ENCODE measurements around the gene FBF1. TPM values are rescaled to one million over a fixed set of nuclear protein-coding genes. Genes with fewer than 3 reads are reported as not detected.
"Not testable (repeated sequence)": the region's sequence is repeated elsewhere in the genome, so short reads cannot be mapped to it uniquely, and the experiment has no call there.

The FBF1 gene
- total RNA-seq, 4 donors from 2014 or later: 11.0 to 16.5 (median 14.2) TPM

DNA sequence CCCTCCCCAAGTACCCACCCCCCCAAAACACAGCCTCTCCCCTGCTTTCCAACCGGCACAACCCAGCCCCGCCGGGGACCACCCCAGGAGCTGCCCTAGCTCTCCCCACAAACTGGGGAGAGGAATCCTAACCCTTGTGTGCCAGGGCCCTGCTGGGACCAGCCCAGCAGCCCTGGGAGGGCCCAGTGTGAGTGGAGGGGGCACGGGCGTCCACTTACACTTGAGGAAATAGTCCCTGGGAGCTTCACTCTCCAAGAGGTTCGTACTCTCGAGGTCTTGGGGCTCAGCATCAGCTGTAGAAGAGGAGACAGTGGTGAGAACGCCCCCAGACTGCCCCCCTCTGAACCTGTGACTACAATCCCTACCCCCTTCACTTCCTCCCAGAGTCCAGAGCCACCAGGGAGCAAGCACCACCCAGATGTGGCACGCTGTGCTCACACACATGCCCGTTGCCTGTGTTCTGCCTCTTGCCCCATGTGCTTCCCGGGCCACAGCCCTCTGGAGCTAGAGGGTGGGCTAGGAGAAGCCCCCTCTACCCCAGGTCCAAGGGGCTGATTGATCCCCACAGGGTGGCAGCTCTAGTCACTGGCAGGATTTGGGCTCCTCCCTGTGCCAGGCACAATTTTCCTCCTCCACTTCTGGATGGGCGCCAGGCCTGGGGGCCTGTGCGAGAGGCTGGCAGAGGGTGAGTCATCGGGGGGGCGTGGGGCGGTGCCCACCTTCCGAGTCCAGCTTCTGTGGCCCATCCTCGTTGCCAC, 65.5 kb downstream of the FBF1 start:
- TF ChIP-seq, protein P1, sequence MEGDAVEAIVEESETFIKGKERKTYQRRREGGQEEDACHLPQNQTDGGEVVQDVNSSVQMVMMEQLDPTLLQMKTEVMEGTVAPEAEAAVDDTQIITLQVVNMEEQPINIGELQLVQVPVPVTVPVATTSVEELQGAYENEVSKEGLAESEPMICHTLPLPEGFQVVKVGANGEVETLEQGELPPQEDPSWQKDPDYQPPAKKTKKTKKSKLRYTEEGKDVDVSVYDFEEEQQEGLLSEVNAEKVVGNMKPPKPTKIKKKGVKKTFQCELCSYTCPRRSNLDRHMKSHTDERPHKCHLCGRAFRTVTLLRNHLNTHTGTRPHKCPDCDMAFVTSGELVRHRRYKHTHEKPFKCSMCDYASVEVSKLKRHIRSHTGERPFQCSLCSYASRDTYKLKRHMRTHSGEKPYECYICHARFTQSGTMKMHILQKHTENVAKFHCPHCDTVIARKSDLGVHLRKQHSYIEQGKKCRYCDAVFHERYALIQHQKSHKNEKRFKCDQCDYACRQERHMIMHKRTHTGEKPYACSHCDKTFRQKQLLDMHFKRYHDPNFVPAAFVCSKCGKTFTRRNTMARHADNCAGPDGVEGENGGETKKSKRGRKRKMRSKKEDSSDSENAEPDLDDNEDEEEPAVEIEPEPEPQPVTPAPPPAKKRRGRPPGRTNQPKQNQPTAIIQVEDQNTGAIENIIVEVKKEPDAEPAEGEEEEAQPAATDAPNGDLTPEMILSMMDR (IDR thresholded peaks at IDR 0.05): no peak
- TF ChIP-seq POLR2A (IDR thresholded peaks at IDR 0.05): no peak
- H3K4me3 ChIP-seq: no peak overlapping the region
- DNase-seq: no peak
- no peaks in the 10 kb centered on the region for H3K36me3 ChIP-seq
- peak overlapping the region; percentile 98 to 99 for H3K27ac ChIP-seq
- no peaks in the 10 kb centered on the region for H3K9me3 ChIP-seq
- H3K4me1 ChIP-seq: peaks cover 19 to 43% of the 10 kb centered on the region in 2 donors
- H3K27me3 ChIP-seq: no peaks in the 10 kb centered on the region
- intact Hi-C loops (cut with DNase I; ENCODE audit: low total_unique reads): no loop called here

DNA sequence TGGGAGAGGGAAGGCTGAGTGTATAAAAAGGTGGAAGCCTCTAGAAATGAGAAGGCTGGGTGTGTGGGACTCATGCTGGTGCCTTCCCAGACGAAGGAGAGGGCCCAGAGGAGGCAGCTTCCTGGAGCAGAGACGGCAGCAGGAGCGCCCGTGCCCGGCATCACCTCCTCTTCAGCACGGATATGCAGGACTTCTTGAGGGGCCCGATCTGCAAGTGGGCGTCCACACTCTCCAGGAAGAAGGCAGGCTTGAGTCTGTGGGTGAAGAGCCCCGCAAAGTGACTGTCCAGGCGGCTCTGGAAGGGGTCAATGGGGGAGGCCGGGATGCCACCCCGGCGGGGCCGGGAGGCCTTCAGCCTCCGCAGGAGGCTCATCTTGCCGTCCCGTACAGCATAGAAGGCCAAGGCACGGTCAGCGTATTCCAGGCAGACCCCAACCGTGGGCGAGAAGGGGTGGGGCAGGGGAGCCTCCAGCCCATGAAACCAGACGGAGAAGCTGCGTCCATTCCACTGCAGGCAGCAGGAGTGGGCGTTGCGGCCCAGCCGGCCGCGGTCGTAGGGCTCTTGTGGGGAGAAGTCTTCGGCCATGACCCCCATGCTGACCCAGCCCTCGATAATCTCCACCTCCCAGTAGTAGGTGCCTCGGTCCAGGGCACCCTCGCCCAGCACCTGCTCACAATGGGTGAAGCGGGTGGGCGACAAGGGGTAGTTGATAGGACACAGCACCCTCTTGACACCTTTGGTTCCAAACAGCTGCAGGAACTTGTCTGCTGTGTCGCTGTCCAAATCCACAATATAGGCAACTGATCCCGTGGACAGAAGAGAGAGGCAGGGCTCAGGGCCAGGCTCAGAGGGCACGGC, 66.3 kb downstream of the FBF1 start:
- no peak for DNase-seq
- Histone ChIP-seq H3K9me3 (no peaks in the 10 kb centered on the region), H3K27me3 (no peaks in the 10 kb centered on the region), H3K4me3 (no peak overlapping the region), H3K4me1 (peaks cover 19 to 43% of the 10 kb centered on the region in 2 donors), H3K27ac (peak overlapping the region; percentile 98 to 99), H3K36me3 (no peaks in the 10 kb centered on the region)
- TF ChIP-seq POLR2A (IDR thresholded peaks at IDR 0.05): no peak
- TF ChIP-seq, protein P1 (IDR thresholded peaks at IDR 0.05): no peak
- intact Hi-C loops (cut with DNase I; ENCODE audit: low total_unique reads): no loop called here

DNA sequence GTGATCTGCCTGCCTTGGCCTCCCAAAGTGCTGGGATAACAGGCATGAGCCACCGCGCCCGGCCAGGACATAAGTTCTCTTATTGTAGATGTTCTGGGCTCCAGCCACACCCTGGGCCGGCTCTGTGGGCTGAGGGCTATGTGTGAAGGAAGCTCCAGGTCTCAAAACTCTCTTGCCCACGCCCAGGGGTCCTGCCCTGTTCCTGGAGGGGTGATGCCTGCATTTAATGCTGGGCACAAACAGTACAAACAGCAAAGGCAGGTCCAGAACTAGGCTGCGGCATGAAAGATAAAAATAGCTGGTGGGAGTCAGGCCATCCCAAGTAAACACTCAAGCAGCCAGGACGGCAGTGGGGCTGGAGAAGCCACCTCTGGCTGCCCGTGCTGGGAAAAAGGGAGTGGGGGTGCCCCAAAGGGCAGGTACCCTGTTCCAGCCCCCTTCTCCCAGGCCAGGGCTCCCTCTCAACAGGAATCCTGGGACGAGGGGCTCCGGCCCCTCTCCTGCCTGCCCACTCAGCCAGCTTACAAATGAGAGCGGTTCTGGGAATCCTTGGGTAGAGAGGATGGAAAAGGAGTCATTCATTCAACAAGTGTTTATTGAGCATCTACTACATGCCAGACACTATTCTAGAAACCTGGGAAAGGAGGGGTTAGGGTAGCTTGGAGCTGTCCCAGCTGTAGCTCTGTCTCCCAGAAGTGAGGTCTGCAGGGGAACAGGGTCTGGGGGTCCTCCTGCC, 67.1 kb downstream of the FBF1 start:
- peak overlapping the region; percentile 98 to 99 for H3K27ac ChIP-seq
- peaks cover 19 to 43% of the 10 kb centered on the region in 2 donors for H3K4me1 ChIP-seq
- no peaks in the 10 kb centered on the region for H3K9me3 ChIP-seq
- DNase-seq: no peak
- TF ChIP-seq, protein P1 (IDR thresholded peaks at IDR 0.05): no peak
- TF ChIP-seq POLR2A (IDR thresholded peaks at IDR 0.05): no peak
- no peaks in the 10 kb centered on the region for H3K36me3 ChIP-seq
- H3K4me3 ChIP-seq: no peak overlapping the region
- no peaks in the 10 kb centered on the region for H3K27me3 ChIP-seq
- intact Hi-C loops (cut with DNase I; ENCODE audit: low total_unique reads): no loop called here

DNA sequence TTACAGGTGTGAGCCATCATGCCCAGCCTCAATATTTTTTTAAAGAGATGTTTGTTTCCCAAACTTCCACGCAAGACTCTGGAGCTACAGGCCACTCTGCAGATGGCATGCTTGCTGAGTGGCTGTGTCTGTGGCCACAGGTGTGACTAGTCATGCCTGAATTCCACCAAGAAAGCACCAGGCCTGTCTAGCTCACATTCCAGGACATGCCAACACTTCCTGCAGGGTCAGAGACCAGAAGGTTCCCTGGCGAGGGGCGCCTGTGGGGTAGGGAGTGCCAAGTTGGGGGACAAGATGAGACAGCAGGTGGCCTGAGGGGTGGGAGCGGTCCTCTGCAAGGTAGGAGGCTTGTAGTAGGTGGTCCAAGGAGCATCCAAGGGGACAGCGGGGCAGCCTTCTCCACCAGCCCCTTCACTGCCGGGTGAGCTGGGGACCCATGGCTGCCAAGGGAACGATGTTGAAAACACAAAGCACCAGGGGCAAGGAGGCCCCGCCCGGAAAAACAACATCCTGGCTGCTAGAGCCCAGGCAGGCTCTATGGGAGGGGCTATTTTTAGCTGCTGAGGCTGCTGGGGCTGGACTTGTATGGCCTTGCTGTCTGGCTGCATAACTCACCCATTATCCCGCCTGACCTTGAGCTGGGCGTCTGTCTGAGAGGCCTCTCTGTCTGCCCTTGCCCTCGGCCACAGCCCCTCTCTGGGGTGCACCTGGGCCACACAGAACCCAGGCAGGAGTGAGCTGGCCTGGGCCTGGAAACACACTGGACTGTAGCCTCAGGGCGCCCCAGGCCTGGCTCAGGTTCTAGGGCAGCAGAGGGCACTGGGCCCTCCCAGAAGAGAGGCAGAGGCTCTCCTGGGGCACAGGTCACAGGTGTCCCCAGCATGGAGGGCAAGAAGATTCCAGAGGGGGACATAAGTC, 68.1 kb downstream of the FBF1 start:
- H3K4me1 ChIP-seq: peaks cover 19 to 43% of the 10 kb centered on the region in 2 donors

DNA sequence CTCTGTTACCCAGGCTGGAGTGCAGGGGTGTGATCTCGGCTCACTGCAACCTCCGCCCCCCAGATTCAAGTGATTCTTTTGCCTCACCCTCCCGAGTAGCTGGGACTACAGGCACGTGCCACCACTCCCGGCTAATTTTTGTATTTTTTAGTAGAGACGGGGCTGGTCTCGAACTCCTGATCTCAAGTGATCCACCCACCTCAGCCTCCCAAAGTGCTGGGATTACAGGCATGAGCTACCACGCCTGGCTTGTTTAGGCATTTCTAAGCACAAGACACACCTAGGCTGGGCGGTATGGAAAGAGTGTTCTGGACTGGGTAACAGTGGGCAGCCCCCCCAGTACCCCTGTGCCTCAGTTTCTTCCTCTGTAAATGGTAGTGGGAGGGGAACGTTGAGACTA, 70.6 kb downstream of the FBF1 start:
- DNase-seq; H3K27me3 ChIP-seq; H3K9me3 ChIP-seq; H3K36me3 ChIP-seq; intact Hi-C loops (cut with DNase I; ENCODE audit: low total_unique reads): not testable (repeated sequence)
- Histone ChIP-seq H3K4me1 (peaks cover 7 to 26% of the 10 kb centered on the region in 2 donors), H3K27ac (peak overlapping the region; percentile 87 to 99), H3K4me3 (peak overlapping the region in 1 of 2 donors; percentile 25)

More for the DNA sequence above, 68.1 kb downstream of the FBF1 start:
- H3K27me3 ChIP-seq: no peaks in the 10 kb centered on the region
- peak in 1 of 2 donors; percentile 32 for TF ChIP-seq POLR2A (IDR thresholded peaks at IDR 0.05)
- TF ChIP-seq, protein P1 (IDR thresholded peaks at IDR 0.05): peak in 1 of 4 experiments; percentile 8
- H3K36me3 ChIP-seq: no peaks in the 10 kb centered on the region
- peak; percentile 83 to 89 for DNase-seq
- intact Hi-C loops (cut with DNase I; ENCODE audit: low total_unique reads): no loop called here
- no peaks in the 10 kb centered on the region for H3K9me3 ChIP-seq
- no peak overlapping the region for H3K4me3 ChIP-seq
- peak overlapping the region; percentile 98 to 99 for H3K27ac ChIP-seq
